GM23338 (cell line): ENCODE measurements around the gene OR52M1. TPM values are rescaled to one million over a fixed set of nuclear protein-coding genes. Genes with fewer than 3 reads are reported as not detected.

Source experiments
- ATAC-seq: fragments of 200-7000 bp; cut with Tn5 transposase; 3 replicates; pipeline ENCODE4 v1.9.1; 2020
- DNase-seq: peaks from one replicate; pipeline ENCODE4 v3.0.0-alpha.2; 2015; ENCODE audit warnings: low spot score
- H2AFZ ChIP-seq: fragments of 200-600 bp; sonication (generic); 2 replicates; pipeline ENCODE4 v1.8.0; 2016; ENCODE audit warnings: antibody characterized with exemption, mild to moderate bottlenecking, moderate library complexity
- H3F3A ChIP-seq: fragments of 200-600 bp; sonication (generic); replicated peaks from 2 replicates; pipeline ENCODE4 v1.8.0; 2017; ENCODE audit warnings: antibody characterized with exemption, mixed run types, low read depth
- H3K27ac ChIP-seq: fragments of 200-600 bp; sonication (generic); 2 replicates; pipeline ENCODE4 v1.6.1; 2016; ENCODE audit warnings: low read depth
- H3K27me3 ChIP-seq: fragments of 200-600 bp; sonication (generic); 2 replicates; pipeline ENCODE4 v1.8.0; 2016; ENCODE audit warnings: mild to moderate bottlenecking, mixed run types, moderate library complexity; ENCODE audit not compliant: insufficient read depth
- H3K36me3 ChIP-seq: fragments of 200-600 bp; sonication (generic); 2 replicates; pipeline ENCODE4 v1.8.0; 2016; ENCODE audit warnings: mild to moderate bottlenecking; ENCODE audit not compliant: insufficient read depth
- H3K4me1 ChIP-seq: fragments of 200-600 bp; sonication (generic); 2 replicates; pipeline ENCODE4 v1.8.0; 2016; ENCODE audit warnings: mild to moderate bottlenecking, moderate library complexity; ENCODE audit not compliant: insufficient read depth
- H3K4me2 ChIP-seq: fragments of 200-600 bp; sonication (generic); 2 replicates; pipeline ENCODE4 v1.7.1; 2017; ENCODE audit warnings: mixed run types
- H3K4me3 ChIP-seq: fragments of 200-600 bp; sonication (generic); 2 replicates; pipeline ENCODE4 v1.6.1; 2016; ENCODE audit warnings: mixed run types
- H3K79me2 ChIP-seq: fragments of 200-600 bp; sonication (generic); replicated peaks from 2 replicates; pipeline ENCODE4 v1.8.0; 2017; ENCODE audit warnings: mild to moderate bottlenecking; ENCODE audit not compliant: insufficient read depth
- H3K9me2 ChIP-seq: fragments of 200-600 bp; sonication (generic); 2 replicates; pipeline ENCODE4 v1.8.0; 2017; ENCODE audit not compliant: insufficient read depth
- H4K20me1 ChIP-seq: fragments of 200-600 bp; sonication (generic); replicated peaks from 2 replicates; pipeline ENCODE4 v1.8.0; 2017; ENCODE audit warnings: mild to moderate bottlenecking; ENCODE audit not compliant: insufficient read depth
- H3K27ac Mint-ChIP-seq: 2 replicates; pipeline ENCODE4 v1.8.0; 2020; ENCODE audit warnings: inconsistent platforms, mild to moderate bottlenecking, moderate library complexity, mixed read lengths
- H3K27me3 Mint-ChIP-seq: 3 replicates; pipeline ENCODE4 v1.8.0; 2022; ENCODE audit warnings: low read depth, mild to moderate bottlenecking, moderate library complexity, mixed read lengths, inconsistent platforms; ENCODE audit not compliant: insufficient read depth, poor library complexity
- H3K36me3 Mint-ChIP-seq: 3 replicates; pipeline ENCODE4 v1.8.0; 2021; ENCODE audit warnings: low read depth, mild to moderate bottlenecking, inconsistent platforms, moderate library complexity, mixed read lengths
- H3K4me1 Mint-ChIP-seq: 3 replicates; pipeline ENCODE4 v1.8.0; 2020; ENCODE audit warnings: mild to moderate bottlenecking, inconsistent platforms, mixed read lengths
- H3K4me3 Mint-ChIP-seq: 3 replicates; pipeline ENCODE4 v1.8.0; 2021; ENCODE audit warnings: moderate library complexity, mild to moderate bottlenecking, inconsistent platforms, mixed read lengths
- H3K9me3 Mint-ChIP-seq: 3 replicates; pipeline ENCODE4 v1.8.0; 2020; ENCODE audit warnings: moderate library complexity, mild to moderate bottlenecking, inconsistent platforms, mixed read lengths
- CREB1 ChIP-seq: fragments of 250-450 bp; sonication (Bioruptor Pico); IDR thresholded peaks from 2 replicates; pipeline ENCODE4 v1.5.0; 2020; ENCODE audit warnings: low read depth, mild to moderate bottlenecking, moderate library complexity
- CTCF ChIP-seq, 2 experiments: fragments of 200-600 bp in 1 of 2; sonication (generic) in 1 of 2; conservative IDR thresholded peaks; 2 replicates each; pipeline versions ENCODE4 v1.5.1 to v1.6.1; 2016 to 2017; ENCODE audit warnings: antibody characterized with exemption in 2 of 2, low read depth in 2 of 2, mild to moderate bottlenecking in 2 of 2, moderate library complexity in 1 of 2
- EZH2 ChIP-seq: fragments of 200-600 bp; sonication (generic); IDR thresholded peaks from one replicate; pipeline ENCODE4 v1.8.0; 2017; ENCODE audit warnings: antibody characterized with exemption, mild to moderate bottlenecking, low read depth; ENCODE audit not compliant: unreplicated experiment
- JUNB ChIP-seq: IDR thresholded peaks from one replicate; pipeline ENCODE4 v1.6.1; 2016; ENCODE audit warnings: antibody characterized with exemption; ENCODE audit not compliant: unreplicated experiment
- ZNF114 ChIP-seq: fragments of 250-450 bp; sonication (Bioruptor Pico); IDR thresholded peaks from 2 replicates; pipeline ENCODE4 v1.5.0; 2020; ENCODE audit warnings: mild to moderate bottlenecking, moderate library complexity
- ZNF331 ChIP-seq: fragments of 250-450 bp; sonication (Bioruptor Pico); IDR thresholded peaks from 2 replicates; pipeline ENCODE4 v1.5.0; 2020; ENCODE audit warnings: low read depth, mild to moderate bottlenecking, moderate library complexity
- polyA plus RNA-seq: library from polyadenylated mRNA; unstranded; fragments of >200 nt; fragmentation: Nextera tagmentation; extraction: Ambion mirVana; gene quantifications from 2 replicates; pipeline ENCODE4 v1.2.1, GENCODE V29; 2016
- total RNA-seq: library from RNA; depleted of rRNA; stranded (reverse); fragments of >200 nt; shearing (Covaris generic); gene quantifications from 2 replicates; pipeline ENCODE4 v1.2.3, GENCODE V29; 2014

The OR52M1 gene
- total and polyA plus RNA-seq, 2 experiments from 2014 or later, result not detected

GRCh38 chr11:4551346-4551979, 6.5 kb downstream of the OR52M1 start:
- no peak for TF ChIP-seq ZNF114 (CRISPR knock-in tag)
- TF ChIP-seq CREB1 (CRISPR knock-in tag), result no peak
- TF ChIP-seq CTCF (conservative IDR thresholded peaks at IDR 0.05; ENCODE audit: low read depth in 2 of 2), result peak; percentile 55 to 64
- no peak for TF ChIP-seq ZNF331 (CRISPR knock-in tag)

GRCh38 chr11:4559527-4560440, 14.8 kb downstream of the OR52M1 start:
- no peaks in the 10 kb centered on the region for H3K36me3 ChIP-seq
- H3F3A ChIP-seq, result no peaks in the 10 kb centered on the region
- TF ChIP-seq EZH2 (no peak), JUNB (no peak), ZNF114 (CRISPR knock-in tag) (no peak), ZNF331 (CRISPR knock-in tag) (no peak)
- 0 out of 2 replicates have a peak, but pooled peaks cover 3% of the 10 kb centered on the region for H3K4me1 ChIP-seq
- H3K9me2 ChIP-seq, result peaks cover 19% of the 10 kb centered on the region
- Mint-ChIP-seq H3K9me3 (peaks cover 19% of the 10 kb centered on the region; the same call in 2 of the 3 replicates), H3K27ac (no peak overlapping the region), H3K4me3 (no peak overlapping the region), H3K4me1 (peaks cover 18% of the 10 kb centered on the region; the same call in 2 of the 3 replicates), H3K27me3 (peaks cover 3% of the 10 kb centered on the region), H3K36me3 (peaks cover 4% of the 10 kb centered on the region; the same call in 1 of the 3 replicates)
- no peaks in the 10 kb centered on the region for H3K79me2 ChIP-seq
- DNase-seq (peak; percentile 17), ATAC-seq (peak; percentile 45; the same call in 2 of the 3 replicates)
- no peak overlapping the region for H3K27ac ChIP-seq
- H4K20me1 ChIP-seq, result no peaks in the 10 kb centered on the region
- no peaks in the 10 kb centered on the region for H3K27me3 ChIP-seq
- H2AFZ ChIP-seq, result peak overlapping the region; percentile 74
- H3K4me3 ChIP-seq, result no peak overlapping the region
- no peak overlapping the region for H3K4me2 ChIP-seq

More at GRCh38 chr11:4551346-4551979, 6.5 kb downstream of the OR52M1 start:
- H3K36me3 Mint-ChIP-seq, result no peaks in the 10 kb centered on the region
- no peaks in the 10 kb centered on the region for H3K4me1 ChIP-seq
- no peaks in the 10 kb centered on the region for H3F3A ChIP-seq
- H3K4me3 ChIP-seq, result no peak overlapping the region
- H4K20me1 ChIP-seq, result no peaks in the 10 kb centered on the region
- no peaks in the 10 kb centered on the region for H3K36me3 ChIP-seq
- H2AFZ ChIP-seq, result peak overlapping the region; percentile 39; the same call in 1 of the 2 replicates
- peak; percentile 64 for DNase-seq
- no peak overlapping the region for H3K4me2 ChIP-seq
- H3K27ac ChIP-seq, result no peak overlapping the region
- H3K9me3 Mint-ChIP-seq, result peaks cover 14% of the 10 kb centered on the region
- no peaks in the 10 kb centered on the region for H3K27me3 ChIP-seq
- H3K4me3 Mint-ChIP-seq, result no peak overlapping the region
- H3K27me3 Mint-ChIP-seq, result peaks cover 5% of the 10 kb centered on the region
- H3K4me1 Mint-ChIP-seq, result no peaks in the 10 kb centered on the region
- H3K27ac Mint-ChIP-seq, result no peak overlapping the region
- no peaks in the 10 kb centered on the region for H3K79me2 ChIP-seq
- peak; percentile 82 for ATAC-seq
- peaks cover 7% of the 10 kb centered on the region; the same call in 1 of the 2 replicates for H3K9me2 ChIP-seq
